ENCODE data around the gene MAPKAPK5.
"Not testable (repeated sequence)": the region's sequence is repeated elsewhere in the genome, so short reads cannot be mapped to it uniquely, and the experiment has no call there.

MAPKAPK5 gene

GRCh38 chr12:111824312-111824711, 17.7 kb upstream of the MAPKAPK5 start:
- H2BK120ac ChIP-seq (ENCODE audit: low read depth, low read length); H3K4ac ChIP-seq (ENCODE audit: low read depth in 1 of 2, low read length in 2 of 2); H3K18ac ChIP-seq (ENCODE audit: low read depth in 1 of 2, low read length in 2 of 2); H3K79me1 ChIP-seq (replicated peaks; ENCODE audit: low read length, poor library complexity, severe bottlenecking); H2BK15ac ChIP-seq (ENCODE audit: low read depth, poor library complexity, severe bottlenecking); H3K9ac ChIP-seq (ENCODE audit: low read length); H4K91ac ChIP-seq (ENCODE audit: low read length); H3K4me2 ChIP-seq (ENCODE audit: low read length, poor library complexity, severe bottlenecking); H4K8ac ChIP-seq (ENCODE audit: low read length); H3K4me3 ChIP-seq (ENCODE audit: insufficient read depth in 1 of 2, low read depth in 1 of 2, low read length in 2 of 2); H3K14ac ChIP-seq (ENCODE audit: low read length in 2 of 2); H2BK12ac ChIP-seq (ENCODE audit: low read length in 2 of 2); H2AFZ ChIP-seq (ENCODE audit: low read depth, low read length); H3K4me1 ChIP-seq (ENCODE audit: control insufficient read depth, insufficient read depth, low read depth, low read length); H3K9me3 ChIP-seq (ENCODE audit: control insufficient read depth, low read length); H3K36me3 ChIP-seq (ENCODE audit: control insufficient read depth in 1 of 2, insufficient read depth in 2 of 2, low read depth in 1 of 2, low read length in 2 of 2); H3K27ac ChIP-seq (ENCODE audit: low read length, poor library complexity, severe bottlenecking); H2AK5ac ChIP-seq (ENCODE audit: low read length, severe bottlenecking); H2BK5ac ChIP-seq (ENCODE audit: low read depth, low read length, poor library complexity, severe bottlenecking); H3K23ac ChIP-seq (ENCODE audit: low read length in 2 of 2): not testable (repeated sequence)
- WGBS: 58% methylated on average over 3 of the region's 4 CpGs
- peaks cover 27 to 42% of the 10 kb centered on the region in 2 experiments for H3K27me3 ChIP-seq (ENCODE audit: control insufficient read depth in 1 of 2, insufficient read depth in 1 of 2, low read length in 2 of 2)
- DNase-seq: peak; percentile 14

GRCh38 chr12:111825509-111825908, 16.5 kb upstream of the MAPKAPK5 start:
- no peak overlapping the region for H2AFZ ChIP-seq (ENCODE audit: low read depth, low read length)
- no peak overlapping the region for H4K8ac ChIP-seq (ENCODE audit: low read length)
- no peak overlapping the region for H3K14ac ChIP-seq (ENCODE audit: low read length in 2 of 2)
- no peak overlapping the region for H2BK15ac ChIP-seq (ENCODE audit: low read depth, poor library complexity, severe bottlenecking)
- no peaks in the 10 kb centered on the region for H3K9me3 ChIP-seq (ENCODE audit: control insufficient read depth, low read length)
- no peak overlapping the region for H3K4me2 ChIP-seq (ENCODE audit: low read length, poor library complexity, severe bottlenecking)
- H3K4me1 ChIP-seq (ENCODE audit: control insufficient read depth, insufficient read depth, low read depth, low read length): no peaks in the 10 kb centered on the region
- H3K79me1 ChIP-seq (replicated peaks; ENCODE audit: low read length, poor library complexity, severe bottlenecking): no peaks in the 10 kb centered on the region
- H3K9ac ChIP-seq (ENCODE audit: low read length): no peak overlapping the region
- no peak overlapping the region for H2AK5ac ChIP-seq (ENCODE audit: low read length, severe bottlenecking)
- H4K91ac ChIP-seq (ENCODE audit: low read length): no peak overlapping the region
- H3K27me3 ChIP-seq (ENCODE audit: control insufficient read depth in 1 of 2, insufficient read depth in 1 of 2, low read length in 2 of 2): peaks cover 18 to 31% of the 10 kb centered on the region in 2 experiments
- H3K4me3 ChIP-seq (ENCODE audit: insufficient read depth in 1 of 2, low read depth in 1 of 2, low read length in 2 of 2): no peak overlapping the region
- WGBS: 84% methylated on average over 5 of the region's 5 CpGs
- no peak overlapping the region for H3K18ac ChIP-seq (ENCODE audit: low read depth in 1 of 2, low read length in 2 of 2)
- H3K23ac ChIP-seq (ENCODE audit: low read length in 2 of 2): no peak overlapping the region
- H2BK120ac ChIP-seq (ENCODE audit: low read depth, low read length): no peak overlapping the region
- no peak for DNase-seq
- no peak overlapping the region for H3K27ac ChIP-seq (ENCODE audit: low read length, poor library complexity, severe bottlenecking)
- no peak overlapping the region for H2BK5ac ChIP-seq (ENCODE audit: low read depth, low read length, poor library complexity, severe bottlenecking)
- H3K36me3 ChIP-seq (ENCODE audit: control insufficient read depth in 1 of 2, insufficient read depth in 2 of 2, low read depth in 1 of 2, low read length in 2 of 2): no peaks in the 10 kb centered on the region
- H3K4ac ChIP-seq (ENCODE audit: low read depth in 1 of 2, low read length in 2 of 2): no peak overlapping the region
- no peak overlapping the region for H2BK12ac ChIP-seq (ENCODE audit: low read length in 2 of 2)

- Histone ChIP-seq H2BK5ac (ENCODE audit: low read depth, low read length, poor library complexity, severe bottlenecking) (no peak overlapping the region), H2AK5ac (ENCODE audit: low read length, severe bottlenecking) (no peak overlapping the region), H2BK12ac (ENCODE audit: low read length in 2 of 2) (no peak overlapping the region), H3K4ac (ENCODE audit: low read depth in 1 of 2, low read length in 2 of 2) (no peak overlapping the region), H2BK120ac (ENCODE audit: low read depth, low read length) (no peak overlapping the region), H3K4me2 (ENCODE audit: low read length, poor library complexity, severe bottlenecking) (no peak overlapping the region), H4K91ac (ENCODE audit: low read length) (no peak overlapping the region), H4K8ac (ENCODE audit: low read length) (no peak overlapping the region), H3K27me3 (ENCODE audit: control insufficient read depth in 1 of 2, insufficient read depth in 1 of 2, low read length in 2 of 2) (peaks cover 18 to 31% of the 10 kb centered on the region in 2 experiments), H3K4me1 (ENCODE audit: control insufficient read depth, insufficient read depth, low read depth, low read length) (no peaks in the 10 kb centered on the region), H3K14ac (ENCODE audit: low read length in 2 of 2) (no peak overlapping the region), H3K79me1 (replicated peaks; ENCODE audit: low read length, poor library complexity, severe bottlenecking) (no peaks in the 10 kb centered on the region), H2BK15ac (ENCODE audit: low read depth, poor library complexity, severe bottlenecking) (no peak overlapping the region), H3K23ac (ENCODE audit: low read length in 2 of 2) (no peak overlapping the region), H3K18ac (ENCODE audit: low read depth in 1 of 2, low read length in 2 of 2) (no peak overlapping the region), H3K9ac (ENCODE audit: low read length) (no peak overlapping the region), H3K9me3 (ENCODE audit: control insufficient read depth, low read length) (no peaks in the 10 kb centered on the region), H3K27ac (ENCODE audit: low read length, poor library complexity, severe bottlenecking) (no peak overlapping the region), H3K36me3 (ENCODE audit: control insufficient read depth in 1 of 2, insufficient read depth in 2 of 2, low read depth in 1 of 2, low read length in 2 of 2) (no peaks in the 10 kb centered on the region), H2AFZ (ENCODE audit: low read depth, low read length) (no peak overlapping the region), H3K4me3 (ENCODE audit: insufficient read depth in 1 of 2, low read depth in 1 of 2, low read length in 2 of 2) (no peak overlapping the region)
- DNase-seq: no peak
- 91% methylated on average over 3 of the region's 3 CpGs for WGBS
These were observed 15.7 kb upstream of the MAPKAPK5 start for GRCh38 chr12:111826316-111826715.

GRCh38 chr12:111826992-111827391, 15.0 kb upstream of the MAPKAPK5 start:
- Histone ChIP-seq H3K4me1 (ENCODE audit: control insufficient read depth, insufficient read depth, low read depth, low read length) (no peaks in the 10 kb centered on the region), H3K9me3 (ENCODE audit: control insufficient read depth, low read length) (no peaks in the 10 kb centered on the region), H3K9ac (ENCODE audit: low read length) (no peak overlapping the region), H3K18ac (ENCODE audit: low read depth in 1 of 2, low read length in 2 of 2) (no peak overlapping the region), H3K27me3 (ENCODE audit: control insufficient read depth in 1 of 2, insufficient read depth in 1 of 2, low read length in 2 of 2) (peaks cover 16 to 24% of the 10 kb centered on the region in 2 experiments), H3K36me3 (ENCODE audit: control insufficient read depth in 1 of 2, insufficient read depth in 2 of 2, low read depth in 1 of 2, low read length in 2 of 2) (no peaks in the 10 kb centered on the region), H3K4me2 (ENCODE audit: low read length, poor library complexity, severe bottlenecking) (no peak overlapping the region), H3K14ac (ENCODE audit: low read length in 2 of 2) (no peak overlapping the region), H2BK12ac (ENCODE audit: low read length in 2 of 2) (no peak overlapping the region), H3K4ac (ENCODE audit: low read depth in 1 of 2, low read length in 2 of 2) (no peak overlapping the region), H2BK15ac (ENCODE audit: low read depth, poor library complexity, severe bottlenecking) (no peak overlapping the region), H4K91ac (ENCODE audit: low read length) (no peak overlapping the region), H4K8ac (ENCODE audit: low read length) (no peak overlapping the region), H3K4me3 (ENCODE audit: insufficient read depth in 1 of 2, low read depth in 1 of 2, low read length in 2 of 2) (no peak overlapping the region), H3K27ac (ENCODE audit: low read length, poor library complexity, severe bottlenecking) (no peak overlapping the region), H3K79me1 (replicated peaks; ENCODE audit: low read length, poor library complexity, severe bottlenecking) (no peaks in the 10 kb centered on the region), H2BK120ac (ENCODE audit: low read depth, low read length) (no peak overlapping the region), H2AK5ac (ENCODE audit: low read length, severe bottlenecking) (no peak overlapping the region), H3K23ac (ENCODE audit: low read length in 2 of 2) (no peak overlapping the region), H2AFZ (ENCODE audit: low read depth, low read length) (no peak overlapping the region), H2BK5ac (ENCODE audit: low read depth, low read length, poor library complexity, severe bottlenecking) (no peak overlapping the region)
- WGBS: 93% methylated on average over 2 of the region's 2 CpGs
- no peak for DNase-seq

Measured in mesenchymal stem cell (in vitro differentiated cells and primary cell).